ENCODE results near the gene C1QTNF6. TPM values are rescaled to one million over a fixed set of nuclear protein-coding genes. Genes with fewer than 3 reads are reported as not detected.

Gene C1QTNF6
- polyA plus RNA-seq, 1 of the 3 experiments (the other 2 are of a cell fraction): 47.7 TPM

- WGBS (ENCODE audit: low lambda C conversion rate): 64% methylated on average over 8 of the region's 8 CpGs
- Histone ChIP-seq H3F3A (replicated peaks; ENCODE audit: insufficient read depth) (no peaks in the 10 kb centered on the region), H3K4me1 (ENCODE audit: control insufficient read depth in 1 of 2, insufficient read depth in 2 of 2, low read depth in 1 of 2, low read length in 1 of 2) (peaks cover 0 to 17% of the 10 kb centered on the region in 2 experiments; a peak in 1 of 4 replicates), H2AFZ (ENCODE audit: low read depth) (no peak overlapping the region), H3K9ac (no peak overlapping the region), H3K27me3 (ENCODE audit: insufficient read depth) (no peaks in the 10 kb centered on the region), H3K36me3 (replicated peaks in 1 of 2; ENCODE audit: control insufficient read depth in 1 of 2, insufficient read depth in 2 of 2, low read length in 1 of 2) (no peaks in the 10 kb centered on the region), H3K27ac (ENCODE audit: low read depth in 2 of 2, low read length in 1 of 2) (no peak overlapping the region), H3K79me2 (ENCODE audit: insufficient read depth) (no peaks in the 10 kb centered on the region), H4K20me1 (ENCODE audit: insufficient read depth) (no peaks in the 10 kb centered on the region), H3K9me3 (no peaks in the 10 kb centered on the region), H3K4me3 (ENCODE audit: low read depth in 2 of 2, low read length in 1 of 2) (no peak overlapping the region), H3K4me2 (no peak overlapping the region), H3K9me2 (no peaks in the 10 kb centered on the region)
- POLR2A ChIA-PET: no interaction called here
- TF ChIP-seq JUND (IDR thresholded peaks at IDR 0.05) (no peak), CHD2 (IDR thresholded peaks at IDR 0.05; ENCODE audit: low read length, partially characterized antibody) (no peak), TAF1 (IDR thresholded peaks at IDR 0.05; ENCODE audit: borderline replicate concordance, low read depth, low read length) (no peak), NRF1 (IDR thresholded peaks at IDR 0.05; ENCODE audit: low read depth, low read length) (no peak), RCOR1 (IDR thresholded peaks at IDR 0.05; ENCODE audit: low read length) (no peak), USF1 (IDR thresholded peaks at IDR 0.05; ENCODE audit: borderline replicate concordance, low read depth) (no peak), MAX (IDR thresholded peaks at IDR 0.05; ENCODE audit: low read depth) (no peak), MEF2A (IDR thresholded peaks at IDR 0.05; ENCODE audit: borderline replicate concordance, low read depth) (no peak)
- DNase-seq: no peak
- CTCF ChIA-PET: interaction anchor here (1.0 to 8.0 kb wide), 6 partner anchors 20 to 399 kb away, joined by 3 to 156 read pairs (median 4); no protein-coding TSS in a partner anchor
These were observed 19.9 kb downstream of the C1QTNF6 start for GRCh38 chr22:37167981-37168647.

- DNase-seq: no peak
- no peaks in the 10 kb centered on the region for H3K36me3 ChIP-seq (replicated peaks in 1 of 2; ENCODE audit: control insufficient read depth in 1 of 2, insufficient read depth in 2 of 2, low read length in 1 of 2)
- H3K9me3 ChIP-seq: no peaks in the 10 kb centered on the region
- no peaks in the 10 kb centered on the region for H3K9me2 ChIP-seq
- H3K4me1 ChIP-seq (ENCODE audit: control insufficient read depth in 1 of 2, insufficient read depth in 2 of 2, low read depth in 1 of 2, low read length in 1 of 2): peaks cover 0 to 17% of the 10 kb centered on the region in 2 experiments; a peak in 1 of 4 replicates
- H3F3A ChIP-seq (replicated peaks; ENCODE audit: insufficient read depth): no peaks in the 10 kb centered on the region
- WGBS (ENCODE audit: low lambda C conversion rate): 64% methylated on average over 17 of the region's 17 CpGs
- no peak overlapping the region for H3K4me3 ChIP-seq (ENCODE audit: low read depth in 2 of 2, low read length in 1 of 2)
- CTCF ChIA-PET: interaction anchor here (0.5 to 8.0 kb wide), 16 partner anchors 10 to 399 kb away, joined by 3 to 156 read pairs (median 4); partner anchors contain the start of gene C1QTNF6
- H3K27ac ChIP-seq (ENCODE audit: low read depth in 2 of 2, low read length in 1 of 2): no peak overlapping the region
- no peaks in the 10 kb centered on the region for H3K27me3 ChIP-seq (ENCODE audit: insufficient read depth)
- H2AFZ ChIP-seq (ENCODE audit: low read depth): no peak overlapping the region
- TF ChIP-seq ELF1 (IDR thresholded peaks at IDR 0.05): no peak
- no peak for TF ChIP-seq MXI1 (IDR thresholded peaks at IDR 0.05; ENCODE audit: low read depth, low read length)
- no peak for TF ChIP-seq NFIC (IDR thresholded peaks at IDR 0.05; ENCODE audit: borderline replicate concordance)
- TF ChIP-seq FOXM1 (IDR thresholded peaks at IDR 0.05; ENCODE audit: low read depth): no peak
- POLR2A ChIA-PET: no interaction called here
- no peaks in the 10 kb centered on the region for H4K20me1 ChIP-seq (ENCODE audit: insufficient read depth)
- no peaks in the 10 kb centered on the region for H3K79me2 ChIP-seq (ENCODE audit: insufficient read depth)
- no peak overlapping the region for H3K4me2 ChIP-seq
- H3K9ac ChIP-seq: no peak overlapping the region
These were observed 20.7 kb downstream of the C1QTNF6 start for GRCh38 chr22:37167176-37167980.
